ENCODE measurements around the gene SARDH. TPM values are rescaled to one million over a fixed set of nuclear protein-coding genes. Genes with fewer than 3 reads are reported as not detected.
A peak's percentile ranks its signal among the peaks of the same experiment; 100 is the strongest.

SARDH gene
- polyA plus RNA-seq, 4 donors = 7.4 to 12.6 (median 10.2) TPM

DNA sequence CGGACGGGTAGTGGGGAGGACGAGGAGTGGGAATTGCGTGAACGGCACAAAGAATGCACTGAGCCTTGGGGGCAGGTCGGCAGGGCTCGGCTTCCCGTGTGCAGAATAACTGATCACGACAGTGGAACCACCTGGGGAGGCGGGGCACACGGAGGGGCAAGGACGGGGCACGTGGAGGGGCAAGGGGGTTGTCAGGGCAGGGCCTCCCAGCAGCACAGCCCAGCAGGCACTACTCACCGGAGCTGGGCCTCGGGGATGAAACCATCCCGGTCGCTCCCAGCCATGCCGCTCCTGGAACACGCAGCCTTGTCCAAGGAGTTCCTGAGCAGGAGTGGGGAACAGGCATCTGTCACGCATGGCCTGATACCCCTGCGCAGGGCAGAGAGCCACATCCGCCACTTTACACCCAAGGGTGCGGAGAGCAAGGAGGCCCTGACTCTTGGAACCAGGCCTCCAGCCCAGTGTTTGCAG lies 33.4 kb downstream of the SARDH start:
- no peak for DNase-seq (ENCODE audit: low read depth in 4 of 4, low spot score in 3 of 4)

DNA sequence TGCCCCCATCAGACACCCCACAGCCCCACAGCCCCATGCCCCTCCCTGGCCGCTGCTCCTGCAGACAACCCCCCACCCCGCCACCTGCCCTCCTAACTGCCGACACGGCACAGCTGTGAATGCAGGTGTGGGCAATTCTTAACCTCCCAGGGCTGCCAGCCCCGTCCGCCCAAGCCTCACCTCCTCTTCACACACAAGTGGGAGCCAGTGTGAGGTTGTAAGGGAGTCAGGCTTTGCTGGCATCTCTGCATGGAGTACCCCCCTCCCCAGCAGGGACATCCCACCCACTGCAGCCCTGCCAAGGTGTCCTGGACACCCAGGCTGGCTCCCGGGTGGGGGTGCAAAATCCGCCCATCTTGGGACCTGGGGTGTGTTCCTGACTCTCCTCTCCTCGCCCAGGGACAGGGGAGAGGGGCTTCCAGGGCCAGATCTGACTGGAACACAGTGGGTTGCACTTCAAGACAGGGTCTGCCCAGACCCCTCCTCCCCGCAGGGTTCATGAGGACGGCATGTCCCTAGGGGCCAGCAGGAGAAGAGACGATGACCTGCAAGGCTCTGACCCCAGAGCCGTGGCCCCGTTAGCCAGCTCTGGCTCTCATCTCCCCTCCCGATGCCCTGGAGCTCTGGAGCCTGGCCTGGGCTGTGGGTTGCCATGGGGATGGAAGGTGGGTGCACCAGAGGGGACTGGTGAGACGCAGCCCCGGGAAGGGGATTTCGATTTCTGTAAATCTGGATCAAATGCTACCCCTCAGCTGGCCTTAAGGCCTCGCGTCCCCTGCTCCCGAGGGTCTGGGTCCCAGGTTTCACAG lies 34.4 kb downstream of the SARDH start:
- DNase-seq (ENCODE audit: low read depth in 4 of 4, low spot score in 3 of 4) = no peak

- DNase-seq (ENCODE audit: low read depth in 4 of 4, low spot score in 3 of 4) = no peak
Measured at GRCh38 chr9:133702798-133703590, 35.2 kb downstream of the SARDH start.

- DNase-seq (ENCODE audit: low read depth in 4 of 4, low spot score in 3 of 4) = no peak
Measured at GRCh38 chr9:133701981-133702797, 36.0 kb downstream of the SARDH start.

DNA sequence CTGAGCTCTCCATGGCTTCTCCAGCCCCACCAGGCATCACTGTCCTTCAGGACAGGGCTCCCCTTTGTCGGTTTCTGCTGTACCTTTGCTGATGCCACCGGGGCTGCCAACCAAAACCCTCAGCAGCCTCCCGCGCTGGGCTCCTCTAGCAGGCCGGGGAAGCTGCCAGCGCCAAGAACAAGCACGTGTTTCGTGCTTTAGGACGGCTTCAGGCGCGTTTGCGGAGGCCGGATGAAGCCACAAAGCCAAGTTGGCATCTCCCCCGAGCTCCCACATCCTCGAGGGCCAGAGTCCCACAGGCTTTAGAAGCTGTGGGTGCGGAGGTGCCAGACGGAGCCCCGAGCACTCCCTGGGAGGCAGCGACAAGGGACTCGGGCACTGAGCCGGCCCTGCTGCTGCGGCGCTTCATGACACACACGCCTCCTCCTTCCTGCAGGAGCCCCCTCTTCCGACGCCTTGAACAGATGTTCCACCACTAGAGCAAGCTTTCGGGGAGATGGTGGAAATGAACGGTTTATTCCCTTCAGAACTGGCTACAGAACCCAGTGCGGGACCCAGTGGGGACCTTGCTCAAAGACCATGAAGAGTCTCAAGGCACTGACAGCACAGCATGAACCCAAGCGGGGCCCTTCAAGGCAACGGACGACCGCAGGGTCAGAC lies 36.7 kb downstream of the SARDH start:
- DNase-seq (ENCODE audit: low read depth in 4 of 4, low spot score in 3 of 4) = no peak

DNA sequence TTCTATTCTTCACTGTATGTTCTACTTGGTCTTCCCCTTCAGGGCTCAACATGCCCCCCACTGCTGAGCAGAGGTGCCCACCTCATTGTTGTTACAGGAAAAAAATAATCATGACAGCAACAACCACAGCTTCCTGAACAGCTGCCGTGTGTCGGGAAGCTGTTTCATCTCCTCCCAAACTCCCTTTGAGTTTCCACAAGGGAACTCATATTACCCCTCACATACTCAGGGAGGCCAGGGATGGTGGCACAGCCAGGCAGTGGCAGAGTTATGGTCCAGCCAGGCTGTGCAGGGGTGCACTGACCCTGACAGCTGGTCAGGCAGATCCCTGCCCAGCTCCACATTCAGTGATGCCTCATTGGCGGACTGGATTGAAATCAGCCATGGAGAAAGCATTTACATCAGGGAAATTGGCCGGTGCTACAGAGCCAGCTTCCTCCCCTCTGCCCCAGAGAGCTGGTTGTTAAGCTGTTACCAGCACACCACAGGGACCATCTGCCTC lies 37.3 kb downstream of the SARDH start:
- no peak for DNase-seq (ENCODE audit: low read depth in 4 of 4, low spot score in 3 of 4)

DNA sequence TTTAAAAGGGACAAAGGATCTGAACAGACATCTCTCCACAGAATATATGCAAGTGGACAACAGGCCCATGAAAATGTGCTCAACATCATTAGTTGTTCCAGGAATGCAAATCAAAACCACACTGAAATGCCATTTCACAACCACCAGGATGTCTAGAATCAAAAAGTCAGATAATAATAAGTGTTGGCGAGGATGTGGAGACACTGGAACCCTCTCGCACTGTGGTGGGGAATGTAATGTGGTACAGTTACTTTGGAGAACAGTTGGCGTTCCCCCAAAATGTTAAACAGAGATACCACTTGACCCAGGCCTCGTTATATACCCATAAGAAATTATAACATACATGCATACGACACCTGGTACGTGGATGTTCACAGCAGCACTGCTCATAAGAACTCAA lies 38.6 kb downstream of the SARDH start:
- no peak for DNase-seq (ENCODE audit: low read depth in 4 of 4, low spot score in 3 of 4)

GRCh38 chr9:133696071-133696472 lies 42.1 kb downstream of the SARDH start:
- DNase-seq (ENCODE audit: low read depth in 4 of 4, low spot score in 3 of 4) = no peak

GRCh38 chr9:133694686-133695085 lies 43.5 kb downstream of the SARDH start:
- DNase-seq (ENCODE audit: low read depth in 4 of 4, low spot score in 3 of 4) = no peak

DNA sequence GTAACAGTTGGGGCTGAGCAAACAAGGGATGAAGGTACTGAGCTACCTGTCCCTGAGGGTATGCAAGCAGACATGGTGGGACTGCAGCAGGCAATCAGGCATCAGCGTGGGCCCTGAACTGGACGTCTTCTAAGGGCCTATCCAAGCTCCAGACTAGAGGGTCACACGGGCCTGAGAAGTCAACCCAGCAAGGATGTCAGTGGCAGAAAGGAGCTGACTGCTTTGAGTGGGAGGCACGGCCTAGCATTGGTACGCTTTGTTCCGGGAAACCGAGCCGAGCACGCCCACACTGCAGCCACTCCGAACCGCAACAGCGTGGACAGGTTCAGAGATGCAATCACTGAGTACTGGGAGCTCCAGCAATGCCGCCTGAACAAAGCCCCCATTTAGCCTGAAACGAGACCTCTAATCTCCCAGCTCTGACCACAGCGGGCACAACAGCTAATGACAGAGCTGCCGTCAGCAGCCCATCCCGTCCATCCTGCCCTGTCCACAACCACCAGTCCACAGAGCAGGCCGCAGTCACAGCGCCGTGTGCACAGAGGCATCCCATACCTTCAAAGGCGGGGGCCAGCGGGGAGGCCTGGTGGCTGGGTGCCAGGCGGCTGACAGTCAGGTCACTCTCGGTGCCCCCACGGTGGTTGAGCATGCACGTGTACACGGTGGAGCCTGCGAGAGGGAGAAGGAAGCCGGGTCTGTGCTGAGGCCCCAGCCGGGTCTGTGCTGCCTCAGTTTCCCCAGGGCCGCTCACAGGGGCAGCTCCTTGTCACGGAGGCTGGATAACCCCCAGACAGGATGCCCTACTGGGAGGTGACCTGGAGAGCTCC lies 44.2 kb downstream of the SARDH start:
- no peak for DNase-seq (ENCODE audit: low read depth in 4 of 4, low spot score in 3 of 4)

DNA sequence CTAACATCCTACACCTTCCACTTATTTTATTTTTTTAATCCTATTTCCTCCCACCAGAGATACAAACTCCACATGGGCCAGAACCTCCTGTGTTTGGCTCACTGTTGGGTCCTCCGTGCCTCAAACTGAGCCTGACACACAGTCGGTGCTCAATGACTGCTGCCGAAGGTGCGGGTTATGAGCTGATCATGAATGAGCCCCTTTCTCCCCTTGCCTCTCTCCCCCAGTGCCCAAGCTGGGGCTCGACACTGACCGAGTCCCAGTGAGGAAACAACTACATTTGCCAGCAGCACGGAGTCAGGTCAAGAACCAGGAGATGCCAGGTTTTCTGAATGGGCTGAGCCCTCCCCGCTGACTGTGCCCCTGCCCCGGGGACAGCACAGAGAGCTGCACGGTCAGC lies 45.0 kb downstream of the SARDH start:
- DNase-seq (ENCODE audit: low read depth in 4 of 4, low spot score in 3 of 4) = no peak

GRCh38 chr9:133692364-133692985 lies 45.7 kb downstream of the SARDH start:
- no peak for DNase-seq (ENCODE audit: low read depth in 4 of 4, low spot score in 3 of 4)

DNA sequence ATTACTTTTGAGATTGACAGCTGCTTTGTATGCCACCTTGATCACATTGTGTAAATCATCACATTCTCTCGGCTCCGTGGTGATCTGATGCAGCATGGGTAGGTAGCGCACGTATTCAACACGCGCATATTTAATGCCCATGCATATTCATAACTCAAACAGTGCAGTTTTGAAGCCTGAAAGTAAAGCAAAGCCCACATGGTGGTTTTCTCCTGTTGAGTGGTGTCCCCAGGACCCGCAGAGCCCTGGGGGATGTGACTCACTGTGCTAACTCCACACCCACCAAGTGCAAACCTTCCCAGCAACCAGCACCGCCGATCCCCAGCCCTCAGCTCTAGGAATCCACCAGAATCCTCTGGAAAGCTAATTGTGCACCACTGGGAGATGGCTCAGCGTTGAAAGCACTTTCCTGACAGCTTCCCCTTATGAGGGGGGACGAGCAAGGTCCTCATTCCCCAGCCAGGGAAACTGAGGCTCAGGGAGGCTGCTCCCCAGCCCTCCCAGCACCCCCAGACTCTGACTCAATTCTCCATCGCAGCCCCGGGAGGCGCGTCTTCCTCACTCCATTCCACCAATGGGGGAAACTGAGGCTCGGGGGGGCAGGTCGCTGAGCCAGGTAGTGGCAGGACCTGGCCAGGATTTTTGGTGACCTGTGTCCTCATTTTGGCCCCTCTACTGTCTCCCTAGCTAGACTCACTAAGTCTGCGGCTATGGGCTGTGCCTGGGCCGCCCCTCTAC lies 46.4 kb downstream of the SARDH start:
- no peak for DNase-seq (ENCODE audit: low read depth in 4 of 4, low spot score in 3 of 4)

GRCh38 chr9:133691191-133691590 lies 47.0 kb downstream of the SARDH start:
- no peak for DNase-seq (ENCODE audit: low read depth in 4 of 4, low spot score in 3 of 4)

- peak in 2 of 4 donors; percentile 55 to 68 for DNase-seq (ENCODE audit: low read depth in 4 of 4, low spot score in 3 of 4)
Measured at GRCh38 chr9:133690081-133690561, 48.0 kb downstream of the SARDH start.

GRCh38 chr9:133689151-133689763 lies 48.9 kb downstream of the SARDH start:
- DNase-seq (ENCODE audit: low read depth in 4 of 4, low spot score in 3 of 4) = no peak

GRCh38 chr9:133687856-133688761 lies 50.0 kb downstream of the SARDH start:
- DNase-seq (ENCODE audit: low read depth in 4 of 4, low spot score in 3 of 4) = no peak
